SU-DHL-6 (cell line): ENCODE results near the gene ALOX5AP.

Experiments
- H2AFZ ChIP-seq: fragments of 200-600 bp; sonication (generic); 2 replicates; pipeline ENCODE4 v1.6.1; 2014; ENCODE audit warnings: low read depth, mild to moderate bottlenecking, moderate library complexity, mixed read lengths, antibody characterized with exemption, low read length; ENCODE audit not compliant: severe bottlenecking
- H3F3A ChIP-seq: fragments of 200-600 bp; shearing (Covaris generic); 2 replicates; pipeline ENCODE4 v1.6.0; 2016; ENCODE audit warnings: antibody characterized with exemption, mild to moderate bottlenecking; ENCODE audit not compliant: insufficient read depth
- H3K27ac ChIP-seq: fragments of 200-600 bp; sonication (generic); 2 replicates; pipeline ENCODE4 v1.5.1; 2016; ENCODE audit warnings: low read depth, mild to moderate bottlenecking, low read length, moderate library complexity, mixed read lengths
- H3K27me3 ChIP-seq: fragments of 200-600 bp; sonication (generic), shearing (Covaris generic); 2 replicates; pipeline ENCODE4 v1.6.0; 2014; ENCODE audit warnings: mild to moderate bottlenecking, low read length
- H3K36me3 ChIP-seq: fragments of 200-600 bp; sonication (generic); 2 replicates; pipeline ENCODE4 v1.6.1; 2014; ENCODE audit warnings: mild to moderate bottlenecking, low read length, mixed read lengths
- H3K4me2 ChIP-seq: fragments of 300-600, 200-600 bp; shearing (Covaris generic), sonication (generic); 2 replicates; pipeline ENCODE4 v1.6.0; 2014; ENCODE audit warnings: low read length, low read depth, mild to moderate bottlenecking; ENCODE audit not compliant: poor library complexity, severe bottlenecking
- H3K4me3 ChIP-seq: fragments of 200-600 bp; sonication (generic); 2 replicates; pipeline ENCODE4 v1.5.1; 2014; ENCODE audit warnings: antibody characterized with exemption, low read length, mild to moderate bottlenecking, mixed read lengths; ENCODE audit not compliant: insufficient read depth, poor library complexity, severe bottlenecking
- H3K79me2 ChIP-seq: fragments of 200-600 bp; sonication (generic); 2 replicates; pipeline ENCODE4 v1.6.1; 2014; ENCODE audit warnings: mild to moderate bottlenecking, low read length, moderate library complexity; ENCODE audit not compliant: insufficient read depth
- H3K9ac ChIP-seq: fragments of 200-600 bp; sonication (generic); 2 replicates; pipeline ENCODE4 v1.7.0; 2014; ENCODE audit warnings: mild to moderate bottlenecking, low read length
- H3K9me2 ChIP-seq: fragments of 200-600 bp; sonication (generic); replicated peaks from 2 replicates; pipeline ENCODE4 v1.6.1; 2014; ENCODE audit warnings: low read length; ENCODE audit not compliant: insufficient read depth
- H3K9me3 ChIP-seq: fragments of 200-600 bp; sonication (generic); 2 replicates; pipeline ENCODE4 v1.6.1; 2014; ENCODE audit warnings: low read length, mixed read lengths; ENCODE audit not compliant: insufficient read depth
- H4K20me1 ChIP-seq: fragments of 200-600 bp; sonication (generic); 2 replicates; pipeline ENCODE4 v1.6.1; 2014; ENCODE audit warnings: low read depth, mild to moderate bottlenecking, antibody characterized with exemption, low read length, moderate library complexity, mixed read lengths
- CTCF ChIP-seq: fragments of 200-600 bp; sonication (generic); IDR thresholded peaks from one replicate; pipeline ENCODE4 v1.5.1; 2017; ENCODE audit warnings: antibody characterized with exemption, mild to moderate bottlenecking, low read length, moderate library complexity; ENCODE audit not compliant: insufficient read depth, poor library complexity, severe bottlenecking
- EZH2phosphoT487 ChIP-seq: fragments of 200-600 bp; sonication (generic), shearing (Covaris generic); conservative IDR thresholded peaks from 2 replicates; pipeline ENCODE4 v1.6.1; 2018; ENCODE audit warnings: mild to moderate bottlenecking, antibody characterized with exemption, low read length, moderate library complexity, mixed read lengths

ALOX5AP gene

GRCh38 chr13:30766231-30766630 is 30.9 kb downstream of the ALOX5AP start:
- Histone ChIP-seq H3K9ac (0 out of 2 replicates have a peak overlapping the region, but pooled peaks have one; percentile 5), H3K9me3 (no peaks in the 10 kb centered on the region), H2AFZ (no peak overlapping the region), H3K27ac (peak overlapping the region; percentile 49; the same call in 1 of the 2 replicates), H3K4me2 (peak overlapping the region; percentile 30), H3K4me3 (no peak overlapping the region), H3K79me2 (no peaks in the 10 kb centered on the region), H3K36me3 (no peaks in the 10 kb centered on the region), H4K20me1 (no peaks in the 10 kb centered on the region), H3F3A (no peaks in the 10 kb centered on the region), H3K9me2 (no peaks in the 10 kb centered on the region), H3K27me3 (no peaks in the 10 kb centered on the region)
- TF ChIP-seq CTCF (no peak), EZH2phosphoT487 (no peak)

- H3K4me2 ChIP-seq = no peak overlapping the region
- no peak overlapping the region for H3K9ac ChIP-seq
- H2AFZ ChIP-seq = no peak overlapping the region
- H3K27ac ChIP-seq = no peak overlapping the region
- no peaks in the 10 kb centered on the region for H4K20me1 ChIP-seq
- no peaks in the 10 kb centered on the region for H3K36me3 ChIP-seq
- H3K9me2 ChIP-seq = no peaks in the 10 kb centered on the region
- no peaks in the 10 kb centered on the region for H3K79me2 ChIP-seq
- H3K9me3 ChIP-seq = no peaks in the 10 kb centered on the region
- no peak overlapping the region for H3K4me3 ChIP-seq
- H3K27me3 ChIP-seq = no peaks in the 10 kb centered on the region
- TF ChIP-seq EZH2phosphoT487 = no peak
- no peak for TF ChIP-seq CTCF
- no peaks in the 10 kb centered on the region for H3F3A ChIP-seq
Measured at GRCh38 chr13:30770929-30771328, 35.6 kb downstream of the ALOX5AP start.

- no peaks in the 10 kb centered on the region for H3K79me2 ChIP-seq
- no peaks in the 10 kb centered on the region for H3K36me3 ChIP-seq
- no peak overlapping the region for H3K4me2 ChIP-seq
- no peaks in the 10 kb centered on the region for H4K20me1 ChIP-seq
- TF ChIP-seq CTCF (no peak), EZH2phosphoT487 (no peak)
- no peaks in the 10 kb centered on the region for H3F3A ChIP-seq
- no peaks in the 10 kb centered on the region for H3K27me3 ChIP-seq
- H3K4me3 ChIP-seq = no peak overlapping the region
- no peaks in the 10 kb centered on the region for H3K9me2 ChIP-seq
- no peak overlapping the region for H3K27ac ChIP-seq
- H2AFZ ChIP-seq = no peak overlapping the region
- H3K9me3 ChIP-seq = no peaks in the 10 kb centered on the region
- no peak overlapping the region for H3K9ac ChIP-seq
Measured at GRCh38 chr13:30773561-30773960, 38.2 kb downstream of the ALOX5AP start.
